ENCODE results near the gene RTF2.

GRCh38 chr20:56522311-56522710 is 53.9 kb downstream of the RTF2 start:
- TF ChIP-seq, protein P1, sequence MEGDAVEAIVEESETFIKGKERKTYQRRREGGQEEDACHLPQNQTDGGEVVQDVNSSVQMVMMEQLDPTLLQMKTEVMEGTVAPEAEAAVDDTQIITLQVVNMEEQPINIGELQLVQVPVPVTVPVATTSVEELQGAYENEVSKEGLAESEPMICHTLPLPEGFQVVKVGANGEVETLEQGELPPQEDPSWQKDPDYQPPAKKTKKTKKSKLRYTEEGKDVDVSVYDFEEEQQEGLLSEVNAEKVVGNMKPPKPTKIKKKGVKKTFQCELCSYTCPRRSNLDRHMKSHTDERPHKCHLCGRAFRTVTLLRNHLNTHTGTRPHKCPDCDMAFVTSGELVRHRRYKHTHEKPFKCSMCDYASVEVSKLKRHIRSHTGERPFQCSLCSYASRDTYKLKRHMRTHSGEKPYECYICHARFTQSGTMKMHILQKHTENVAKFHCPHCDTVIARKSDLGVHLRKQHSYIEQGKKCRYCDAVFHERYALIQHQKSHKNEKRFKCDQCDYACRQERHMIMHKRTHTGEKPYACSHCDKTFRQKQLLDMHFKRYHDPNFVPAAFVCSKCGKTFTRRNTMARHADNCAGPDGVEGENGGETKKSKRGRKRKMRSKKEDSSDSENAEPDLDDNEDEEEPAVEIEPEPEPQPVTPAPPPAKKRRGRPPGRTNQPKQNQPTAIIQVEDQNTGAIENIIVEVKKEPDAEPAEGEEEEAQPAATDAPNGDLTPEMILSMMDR (conservative IDR thresholded peaks at IDR 0.05; ENCODE audit: low read length) = no peak
- TF ChIP-seq EZH2phosphoT487 (IDR thresholded peaks at IDR 0.05; ENCODE audit: borderline replicate concordance) = no peak

Data from Loucy (cell line).